Activated naive CD8-positive, alpha-beta T cell (primary cell): ENCODE results near the gene LCN1.
"Not testable (repeated sequence)": the region's sequence is repeated elsewhere in the genome, so short reads cannot be mapped to it uniquely, and the experiment has no call there.

ENCODE experiments used
- H3K27ac Mint-ChIP-seq: one replicate; pipeline ENCODE4 v1.8.0; 2021; ENCODE audit warnings: mixed read lengths
- H3K27me3 Mint-ChIP-seq: one replicate; pipeline ENCODE4 v1.8.0; 2021; ENCODE audit warnings: mixed read lengths
- H3K36me3 Mint-ChIP-seq: one replicate; pipeline ENCODE4 v1.8.0; 2021; ENCODE audit warnings: mixed read lengths
- H3K4me1 Mint-ChIP-seq: one replicate; pipeline ENCODE4 v1.8.0; 2021; ENCODE audit warnings: low read depth, mixed read lengths
- H3K4me3 Mint-ChIP-seq: one replicate; pipeline ENCODE4 v1.8.0; 2021; ENCODE audit warnings: mild to moderate bottlenecking, mixed read lengths
- H3K9me3 Mint-ChIP-seq: one replicate; pipeline ENCODE4 v1.8.0; 2021; ENCODE audit warnings: low read depth, mixed read lengths

Gene LCN1

DNA sequence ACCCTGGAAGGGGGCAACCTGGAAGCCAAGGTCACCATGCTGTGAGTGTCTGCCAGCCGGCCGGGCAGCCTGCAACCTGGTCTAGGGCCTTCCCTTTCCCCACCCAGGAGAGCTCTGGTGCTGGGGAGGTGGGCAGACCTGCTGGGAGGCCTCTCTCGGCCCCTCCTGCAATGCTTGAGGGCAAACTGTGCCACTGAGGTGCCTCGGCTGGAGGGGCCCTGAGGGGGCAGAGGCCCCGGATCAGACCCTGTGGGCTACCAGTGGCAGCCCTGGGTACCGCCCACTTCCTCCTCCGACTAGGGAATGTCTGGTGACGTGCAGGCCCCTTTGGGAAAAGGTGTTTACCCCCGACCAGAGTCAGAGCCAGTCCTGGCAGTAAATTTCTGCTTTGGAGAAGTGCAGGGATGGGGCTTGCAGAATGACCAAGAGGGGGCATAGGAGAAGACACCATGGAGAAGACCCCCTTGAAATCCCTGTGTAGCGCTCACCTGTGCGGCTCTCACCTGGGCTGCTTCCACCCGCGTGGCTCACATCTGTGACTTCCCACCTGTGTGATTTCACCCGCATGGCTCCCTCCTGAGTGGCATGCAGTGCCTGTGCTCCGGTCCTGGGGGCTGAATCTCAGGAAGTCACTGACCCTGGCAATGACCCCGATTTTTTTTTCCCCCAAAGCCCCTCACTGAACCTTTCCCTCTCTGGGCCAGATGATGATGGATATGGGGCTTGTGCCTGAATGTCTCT, 1.1 kb downstream of the LCN1 start:
- Mint-ChIP-seq H3K36me3 (no peaks in the 10 kb centered on the region), H3K4me1 (no peaks in the 10 kb centered on the region), H3K4me3 (no peak overlapping the region), H3K27me3 (no peaks in the 10 kb centered on the region), H3K9me3 (no peaks in the 10 kb centered on the region), H3K27ac (no peak overlapping the region)

DNA sequence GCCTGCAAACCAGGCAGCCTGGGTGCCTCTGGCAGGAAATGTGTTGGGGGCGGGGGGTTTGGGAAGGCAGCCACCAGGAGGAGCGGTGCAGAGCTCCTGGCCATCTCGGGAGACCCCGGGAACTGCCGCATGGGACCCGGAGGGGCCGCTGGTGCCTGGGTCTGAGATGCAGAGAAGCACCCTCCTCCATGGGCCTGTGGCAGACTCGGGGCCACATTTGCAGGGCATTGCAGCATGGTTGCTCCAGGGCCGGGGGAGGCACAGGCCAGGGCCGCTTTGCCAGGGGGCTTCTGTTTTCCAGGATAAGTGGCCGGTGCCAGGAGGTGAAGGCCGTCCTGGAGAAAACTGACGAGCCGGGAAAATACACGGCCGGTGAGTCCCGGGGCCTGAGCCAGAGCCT, 1.7 kb downstream of the LCN1 start:
- no peaks in the 10 kb centered on the region for H3K27me3 Mint-ChIP-seq
- no peak overlapping the region for H3K27ac Mint-ChIP-seq

DNA sequence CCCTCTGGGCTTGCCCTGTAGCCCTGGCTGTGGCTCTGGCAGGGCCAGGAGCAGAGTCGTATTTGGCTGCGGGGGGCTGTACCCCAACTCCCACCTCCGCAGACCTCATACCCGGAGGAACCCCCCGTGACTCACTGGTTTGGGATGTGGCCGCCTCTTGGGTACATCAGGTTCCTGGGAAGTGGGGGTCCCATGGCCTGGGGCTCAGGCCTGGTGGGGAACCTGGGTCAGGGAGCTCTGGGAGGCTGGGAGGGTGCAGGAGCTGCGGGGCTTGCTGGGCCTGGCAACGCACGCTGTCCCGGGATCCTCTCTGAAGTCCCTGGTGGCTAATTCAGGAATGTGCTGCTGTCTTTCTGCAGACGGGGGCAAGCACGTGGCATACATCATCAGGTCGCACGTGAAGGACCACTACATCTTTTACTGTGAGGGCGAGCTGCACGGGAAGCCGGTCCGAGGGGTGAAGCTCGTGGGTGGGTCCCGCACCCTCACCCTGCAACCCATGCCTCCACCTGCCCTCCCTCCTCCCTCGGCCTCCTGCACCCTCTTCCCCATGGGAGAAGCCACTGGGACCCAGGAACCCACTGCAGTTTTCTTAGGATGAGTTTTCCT, 2.4 kb downstream of the LCN1 start:
- Mint-ChIP-seq H3K4me3 (no peak overlapping the region), H3K36me3 (no peaks in the 10 kb centered on the region), H3K4me1 (no peaks in the 10 kb centered on the region)

More for the DNA sequence above, 1.7 kb downstream of the LCN1 start:
- H3K4me1 Mint-ChIP-seq: no peaks in the 10 kb centered on the region
- no peak overlapping the region for H3K4me3 Mint-ChIP-seq
- H3K9me3 Mint-ChIP-seq: no peaks in the 10 kb centered on the region
- H3K36me3 Mint-ChIP-seq: no peaks in the 10 kb centered on the region

DNA sequence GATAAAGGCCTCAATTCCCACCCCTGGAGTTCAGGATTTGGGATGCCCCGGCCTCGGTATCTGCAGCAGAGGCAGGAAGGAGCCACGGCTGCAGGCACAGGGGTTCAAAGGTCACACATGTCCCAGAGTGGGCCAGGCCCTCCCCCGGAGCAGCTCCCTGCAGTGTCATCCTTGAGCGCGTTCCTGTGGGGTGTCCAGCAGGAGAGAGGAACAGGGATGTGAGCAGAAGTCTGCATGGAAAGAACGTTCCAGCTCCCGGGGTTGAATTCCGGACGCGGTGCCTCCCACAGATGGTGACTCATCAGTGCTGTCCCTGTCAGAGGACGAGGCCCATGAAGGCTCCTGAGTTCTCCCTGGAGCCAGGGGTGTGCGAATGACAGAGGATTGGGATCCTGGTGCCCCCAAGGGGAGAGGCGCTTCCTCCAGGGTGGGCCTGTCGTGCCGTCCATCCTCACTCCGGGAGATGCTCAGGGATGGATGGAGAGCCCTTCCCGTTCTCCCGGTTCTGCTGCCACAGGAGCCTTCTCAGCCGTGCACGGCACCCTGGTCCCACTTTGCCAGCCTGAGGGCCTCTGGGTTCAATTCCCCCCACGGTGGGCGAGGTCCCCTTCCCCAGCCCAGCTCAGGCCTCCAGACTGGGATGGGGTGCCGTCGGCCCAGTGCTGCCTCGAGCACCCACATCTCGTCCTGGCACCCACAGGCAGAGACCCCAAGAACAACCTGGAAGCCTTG, 3.1 kb downstream of the LCN1 start:
- Mint-ChIP-seq H3K27me3 (no peaks in the 10 kb centered on the region), H3K27ac (no peak overlapping the region), H3K9me3 (no peaks in the 10 kb centered on the region), H3K36me3 (no peaks in the 10 kb centered on the region), H3K4me3 (no peak overlapping the region), H3K4me1 (no peaks in the 10 kb centered on the region)

More for the DNA sequence above, 2.4 kb downstream of the LCN1 start:
- Mint-ChIP-seq H3K27me3 (no peaks in the 10 kb centered on the region), H3K27ac (no peak overlapping the region), H3K9me3 (no peaks in the 10 kb centered on the region)

DNA sequence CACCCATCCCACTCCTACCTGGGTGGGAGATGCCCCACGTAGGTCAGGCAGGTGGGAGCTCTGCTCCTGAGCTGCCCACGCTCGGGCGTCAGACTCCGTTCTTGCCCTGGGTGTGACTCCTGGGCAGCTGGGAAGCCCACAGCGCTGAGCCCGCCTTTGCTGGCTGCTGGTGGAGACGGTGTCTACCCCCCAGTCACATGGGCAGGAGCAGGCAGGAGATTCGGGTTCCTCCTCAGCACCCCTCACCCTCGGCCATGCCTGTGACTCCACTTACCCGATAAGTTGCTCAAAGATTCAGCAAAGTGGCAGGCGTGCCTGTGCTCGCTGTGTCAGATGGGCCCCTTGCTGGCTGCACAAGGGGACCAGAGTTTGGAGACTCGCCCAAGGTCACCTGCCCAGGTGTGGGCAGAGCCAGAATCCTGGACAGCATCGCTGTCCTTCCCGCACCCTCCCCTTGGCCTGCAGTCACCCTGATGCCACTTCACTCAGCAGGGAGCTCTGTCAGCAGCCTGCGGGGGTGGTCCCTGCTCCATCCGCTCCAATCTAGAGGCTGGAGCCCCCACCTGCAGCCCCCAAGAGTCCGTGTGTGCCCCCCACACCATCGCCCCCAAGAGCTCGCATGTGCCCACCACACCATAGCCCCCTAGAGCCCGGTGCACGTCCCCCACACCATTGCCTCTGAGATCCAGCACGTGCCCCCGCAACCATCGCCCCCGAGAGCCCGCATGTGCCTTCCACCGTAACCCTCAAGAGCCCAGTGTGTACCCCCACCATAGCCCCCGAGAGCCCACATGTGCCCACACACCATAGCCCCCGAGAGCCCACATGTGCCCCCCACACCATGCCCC, 4.2 kb downstream of the LCN1 start:
- no peaks in the 10 kb centered on the region for H3K4me1 Mint-ChIP-seq
- H3K9me3 Mint-ChIP-seq: no peaks in the 10 kb centered on the region
- no peak overlapping the region for H3K4me3 Mint-ChIP-seq
- no peak overlapping the region for H3K27ac Mint-ChIP-seq
- H3K27me3 Mint-ChIP-seq: no peaks in the 10 kb centered on the region
- no peaks in the 10 kb centered on the region for H3K36me3 Mint-ChIP-seq

DNA sequence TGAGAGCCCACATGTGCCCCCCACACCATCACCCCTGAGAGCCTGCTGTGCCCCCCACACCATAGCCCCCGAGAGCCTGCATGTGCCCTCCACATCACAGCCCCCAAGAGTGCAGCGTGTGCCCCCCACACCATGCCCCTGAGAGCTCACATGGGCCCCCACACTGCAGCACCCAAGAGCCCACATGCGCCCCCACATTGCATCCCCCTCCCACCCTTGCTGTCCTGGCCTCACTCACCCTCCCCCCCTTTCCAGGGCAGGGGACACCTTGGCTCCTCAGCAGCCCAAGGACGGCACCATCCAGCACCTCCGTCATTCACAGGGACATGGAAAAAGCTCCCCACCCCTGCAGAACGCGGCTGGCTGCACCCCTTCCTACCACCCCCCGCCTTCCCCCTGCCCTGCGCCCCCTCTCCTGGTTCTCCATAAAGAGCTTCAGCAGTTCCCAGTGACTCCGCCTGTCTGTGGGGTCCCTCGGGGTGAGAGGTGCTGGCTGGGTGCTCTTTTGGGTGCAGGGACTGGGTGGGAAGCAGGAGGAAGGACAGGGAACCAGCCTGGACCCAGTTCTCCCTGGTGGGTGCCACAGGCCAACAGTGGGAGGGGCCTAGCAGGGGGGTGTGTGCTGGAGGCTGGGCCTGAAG, 5.0 kb downstream of the LCN1 start:
- Mint-ChIP-seq H3K4me1 (no peaks in the 10 kb centered on the region), H3K4me3 (no peak overlapping the region), H3K9me3 (no peaks in the 10 kb centered on the region), H3K27ac (no peak overlapping the region), H3K27me3 (peaks cover 4% of the 10 kb centered on the region), H3K36me3 (no peaks in the 10 kb centered on the region)

DNA sequence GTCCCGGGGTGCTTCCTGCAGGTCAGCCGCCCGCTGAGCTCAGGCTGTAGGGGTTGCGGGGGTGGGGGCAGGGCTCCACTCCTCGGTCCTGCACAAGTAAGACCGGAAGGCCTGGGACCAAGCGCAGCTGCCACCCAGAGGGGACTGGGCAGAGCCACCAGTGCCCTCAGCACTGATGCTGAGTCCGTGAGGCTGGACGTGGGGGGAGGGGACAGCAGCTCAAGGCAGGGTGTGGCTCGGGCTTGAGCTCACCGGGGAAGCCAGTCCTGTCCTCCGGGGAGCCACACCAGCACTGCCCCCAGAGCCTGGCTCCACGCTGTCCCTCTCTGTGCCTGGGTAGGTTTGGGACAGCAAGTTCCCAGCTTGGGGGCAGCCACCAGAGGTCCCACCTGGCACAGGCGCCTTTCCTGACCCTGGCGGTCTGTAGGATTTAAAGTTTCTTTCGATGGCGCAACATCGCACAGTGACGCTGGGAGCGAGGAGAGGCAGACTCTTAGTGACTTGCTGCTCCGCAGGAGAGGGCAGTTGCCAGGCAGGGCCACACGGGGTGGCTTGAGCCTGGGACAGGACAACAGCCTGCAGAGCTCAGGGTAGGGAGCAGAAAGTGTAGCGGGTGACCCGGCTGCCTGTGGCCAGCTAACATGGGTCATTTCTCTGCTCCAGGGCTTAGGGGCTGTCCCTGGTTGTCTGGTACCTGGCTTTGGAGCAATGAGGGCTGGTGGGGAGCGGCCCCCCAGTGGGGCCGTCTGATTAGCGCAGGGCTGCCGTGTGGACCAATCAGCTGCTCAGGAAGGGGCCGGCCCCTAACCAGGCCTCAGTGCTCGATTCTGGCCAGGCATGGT, 5.7 kb downstream of the LCN1 start:
- no peak overlapping the region for H3K27ac Mint-ChIP-seq
- no peaks in the 10 kb centered on the region for H3K9me3 Mint-ChIP-seq
- H3K36me3 Mint-ChIP-seq: no peaks in the 10 kb centered on the region
- no peaks in the 10 kb centered on the region for H3K4me1 Mint-ChIP-seq
- H3K27me3 Mint-ChIP-seq: peaks cover 10% of the 10 kb centered on the region
- no peak overlapping the region for H3K4me3 Mint-ChIP-seq

DNA sequence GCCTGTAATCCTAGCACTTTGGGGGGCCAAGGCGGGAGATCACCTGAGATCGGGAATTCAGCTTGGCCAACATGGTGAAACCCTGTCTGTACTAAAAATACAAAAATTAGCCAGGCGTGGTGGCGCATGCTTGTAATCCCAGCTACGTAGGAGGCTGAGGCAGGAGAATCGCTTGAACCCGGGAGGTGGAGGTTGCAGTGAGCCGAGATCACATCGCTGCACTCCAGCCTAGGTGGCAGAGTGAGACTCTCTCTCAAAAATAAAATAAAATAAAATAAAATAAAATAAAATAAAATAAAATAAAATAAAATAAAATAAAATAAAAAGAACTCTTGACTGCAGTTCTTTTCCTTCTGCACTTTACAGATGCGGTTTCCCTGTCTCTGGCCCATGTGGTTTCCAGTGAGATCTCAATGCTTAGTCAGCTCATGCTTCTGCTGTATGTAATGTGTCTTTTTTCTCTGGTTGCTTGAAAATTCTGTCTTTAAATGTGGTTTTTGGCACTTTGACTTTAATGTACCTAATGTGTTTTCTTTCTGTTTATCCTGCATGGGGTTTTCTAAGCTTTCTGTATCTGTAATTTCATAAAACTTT, 7.7 kb downstream of the LCN1 start:
- not testable (repeated sequence) for H3K36me3 Mint-ChIP-seq, H3K27ac Mint-ChIP-seq, H3K4me3 Mint-ChIP-seq, H3K9me3 Mint-ChIP-seq, H3K4me1 Mint-ChIP-seq
- H3K27me3 Mint-ChIP-seq: peaks cover 11% of the 10 kb centered on the region

DNA sequence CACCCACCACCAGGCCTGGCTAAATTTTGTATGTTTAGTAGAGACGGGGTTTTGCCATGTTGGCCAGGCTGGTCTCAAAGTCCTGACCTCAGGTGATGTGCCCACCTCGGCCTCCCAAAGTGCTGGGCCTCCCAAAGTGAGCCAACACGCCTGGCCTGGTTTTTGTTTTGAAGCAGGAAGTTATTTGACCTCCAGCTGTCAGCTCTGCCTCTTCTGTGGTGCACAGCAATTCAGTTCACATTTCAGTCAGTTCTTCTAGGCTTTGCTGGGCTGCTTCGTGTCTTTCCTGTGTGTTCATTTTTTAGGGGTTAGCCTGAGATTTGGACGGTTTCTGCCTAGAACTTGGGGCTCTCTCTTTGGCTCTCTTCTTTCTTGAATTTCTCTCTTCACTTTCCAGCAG, 8.9 kb downstream of the LCN1 start:
- no peak overlapping the region for H3K4me3 Mint-ChIP-seq
- H3K4me1 Mint-ChIP-seq: no peaks in the 10 kb centered on the region
- no peaks in the 10 kb centered on the region for H3K9me3 Mint-ChIP-seq
- no peak overlapping the region for H3K27ac Mint-ChIP-seq
- peaks cover 16% of the 10 kb centered on the region for H3K27me3 Mint-ChIP-seq
- H3K36me3 Mint-ChIP-seq: no peaks in the 10 kb centered on the region

DNA sequence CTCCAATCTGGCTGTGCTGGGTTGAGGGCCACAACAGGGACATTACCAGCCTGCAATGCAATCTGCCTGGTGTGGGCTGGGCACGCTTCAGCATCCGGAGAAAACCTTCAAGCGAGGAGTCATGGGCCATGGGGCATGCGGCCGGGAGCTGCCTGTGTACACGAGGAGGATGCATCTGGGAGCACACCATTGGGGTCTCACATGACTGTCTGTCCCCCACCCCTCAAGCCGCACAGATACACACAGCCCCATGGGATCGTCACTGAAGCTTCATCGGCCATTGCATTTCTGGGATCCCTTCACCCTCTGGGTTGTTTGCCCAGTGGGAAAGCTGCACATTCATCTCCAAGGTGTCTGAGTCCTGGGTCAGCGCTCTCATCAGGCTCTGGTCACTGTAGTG, 9.9 kb downstream of the LCN1 start:
- Mint-ChIP-seq H3K36me3 (no peaks in the 10 kb centered on the region), H3K4me1 (no peaks in the 10 kb centered on the region), H3K4me3 (no peak overlapping the region), H3K9me3 (no peaks in the 10 kb centered on the region), H3K27me3 (peaks cover 16% of the 10 kb centered on the region), H3K27ac (no peak overlapping the region)

DNA sequence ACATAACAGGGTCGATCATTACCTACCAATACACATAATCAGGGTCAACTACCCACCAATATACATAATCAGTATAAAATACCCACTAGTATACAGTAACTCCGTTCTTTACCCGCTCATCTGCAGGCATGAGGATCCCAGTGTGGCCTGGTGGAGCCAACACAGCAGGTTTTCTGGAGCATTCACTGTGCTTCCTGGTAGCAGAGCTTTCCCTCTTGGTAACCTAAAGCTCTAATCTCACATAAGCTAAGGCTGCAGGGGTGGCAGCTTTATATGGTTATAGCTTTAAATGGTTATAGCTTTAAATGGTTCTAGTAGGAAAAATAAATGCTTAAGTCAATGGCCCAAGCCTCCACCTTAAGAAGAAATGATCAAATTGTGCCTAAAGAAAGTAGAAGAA, 11.9 kb downstream of the LCN1 start:
- Mint-ChIP-seq H3K27ac (no peak overlapping the region), H3K4me3 (no peak overlapping the region), H3K27me3 (peaks cover 24% of the 10 kb centered on the region), H3K36me3 (no peaks in the 10 kb centered on the region), H3K4me1 (no peaks in the 10 kb centered on the region), H3K9me3 (no peaks in the 10 kb centered on the region)

DNA sequence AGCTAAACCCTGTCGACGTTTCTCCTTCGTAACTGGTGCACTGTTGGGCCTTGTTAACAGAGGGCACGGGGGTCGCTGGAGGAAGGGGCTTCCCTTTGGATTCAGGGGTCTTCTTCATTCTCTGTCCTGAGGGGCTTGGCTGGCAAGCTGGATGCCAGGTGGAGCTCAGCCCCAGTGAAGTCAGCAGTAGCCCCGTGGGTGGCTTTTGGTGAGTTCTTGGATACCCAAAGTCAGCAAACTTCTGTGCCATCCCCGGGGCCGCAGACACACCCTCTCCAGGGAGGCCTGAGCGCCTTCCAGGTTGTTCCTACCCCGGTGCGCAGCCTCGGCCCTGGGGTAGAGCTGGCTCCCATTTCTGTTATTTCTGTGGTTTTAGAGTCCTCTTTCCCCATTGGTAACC, 12.4 kb downstream of the LCN1 start:
- Mint-ChIP-seq H3K4me3 (no peak overlapping the region), H3K27ac (no peak overlapping the region), H3K4me1 (no peaks in the 10 kb centered on the region), H3K9me3 (no peaks in the 10 kb centered on the region), H3K36me3 (no peaks in the 10 kb centered on the region), H3K27me3 (peaks cover 24% of the 10 kb centered on the region)

DNA sequence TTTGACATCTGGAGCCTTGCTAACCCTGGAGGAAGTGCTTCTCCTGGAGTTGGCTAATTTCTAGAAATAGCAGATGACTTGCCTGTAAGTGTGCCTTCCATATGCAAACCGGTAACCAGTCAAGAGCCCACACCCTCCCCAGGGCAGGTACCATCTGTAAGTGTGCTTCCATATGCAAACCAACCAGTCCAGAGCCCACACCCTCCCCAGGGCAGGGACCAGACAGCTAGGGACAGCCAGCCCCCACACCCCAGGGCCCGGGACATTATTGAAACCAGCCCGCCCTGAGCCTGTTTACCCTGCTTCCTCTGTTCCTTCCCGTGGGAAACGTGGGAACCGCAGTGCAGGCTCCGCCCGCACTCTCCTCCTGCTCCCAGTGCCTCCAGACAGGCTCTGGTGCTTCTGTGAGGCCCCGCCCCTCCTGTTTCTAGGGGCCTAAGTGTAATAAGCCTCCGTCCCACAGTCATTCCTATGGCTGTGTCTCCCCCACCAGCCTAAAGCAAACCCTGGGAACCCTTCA, 13.0 kb downstream of the LCN1 start:
- not testable (repeated sequence) for H3K9me3 Mint-ChIP-seq, H3K4me1 Mint-ChIP-seq, H3K4me3 Mint-ChIP-seq, H3K27ac Mint-ChIP-seq, H3K36me3 Mint-ChIP-seq
- peaks cover 24% of the 10 kb centered on the region for H3K27me3 Mint-ChIP-seq
